Measurements from ENCODE around the gene CD22. TPM values are rescaled to one million over a fixed set of nuclear protein-coding genes. Genes with fewer than 3 reads are reported as not detected.

CD22 gene
- total and polyA plus RNA-seq, 2 of the 4 experiments (the other 2 are of a cell fraction) = 0.18 to 0.22 TPM

DNA sequence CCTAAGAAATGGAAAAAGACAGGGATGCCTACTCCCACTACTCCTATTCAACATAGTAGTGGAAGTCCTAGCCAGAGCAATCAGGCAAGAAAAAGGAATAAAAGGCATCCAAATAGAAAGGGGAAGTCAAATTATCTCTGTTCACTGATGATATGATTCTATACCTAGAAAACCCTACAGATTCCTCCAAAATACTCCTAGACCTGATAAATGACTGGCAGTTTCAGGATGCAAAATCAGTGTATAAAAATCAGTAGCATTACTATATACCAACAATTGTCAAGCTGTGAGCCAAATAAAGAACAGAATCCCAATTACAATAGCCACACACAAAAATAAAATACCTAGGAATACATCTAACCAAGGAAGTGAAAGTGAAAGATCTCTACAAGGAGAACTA is 40.5 kb downstream of the CD22 start:
- Histone ChIP-seq H2AFZ (replicated peaks; ENCODE audit: low read length, poor library complexity) (no peak overlapping the region), H2AK5ac (ENCODE audit: low read depth, low read length) (no peak overlapping the region), H2BK5ac (ENCODE audit: low read depth, low read length, poor library complexity, severe bottlenecking) (no peak overlapping the region), H3K56ac (ENCODE audit: extremely low read depth, insufficient read depth, low read length) (no peak overlapping the region), H3K4me1 (ENCODE audit: control insufficient read depth, insufficient read depth, low read length) (no peaks in the 10 kb centered on the region), H3K79me1 (ENCODE audit: low read depth in 1 of 2, low read length in 2 of 2) (no peaks in the 10 kb centered on the region), H3K9me3 (ENCODE audit: control insufficient read depth, insufficient read depth, low read length) (no peaks in the 10 kb centered on the region), H3K4me2 (ENCODE audit: low read depth, low read length) (no peak overlapping the region), H3K27ac (ENCODE audit: insufficient read depth, low read length) (no peak overlapping the region), H4K8ac (ENCODE audit: low read depth in 2 of 2, low read length in 2 of 2) (no peak overlapping the region), H4K91ac (ENCODE audit: insufficient read depth, low read depth, low read length) (no peak overlapping the region), H2BK120ac (ENCODE audit: low read depth, low read length) (no peak overlapping the region), H3K9me1 (ENCODE audit: insufficient read depth, low read length) (no peaks in the 10 kb centered on the region), H3K14ac (replicated peaks; ENCODE audit: low read depth, low read length) (no peak overlapping the region), H3K4ac (ENCODE audit: low read depth, low read length) (no peak overlapping the region), H2BK20ac (ENCODE audit: low read depth, low read length) (no peak overlapping the region), H2BK15ac (ENCODE audit: low read depth, low read length) (no peak overlapping the region), H3K9ac (ENCODE audit: low read depth, low read length) (no peak overlapping the region), H4K20me1 (ENCODE audit: insufficient read depth, low read length) (no peaks in the 10 kb centered on the region), H2AK9ac (replicated peaks; ENCODE audit: low read depth, low read length, poor library complexity) (no peak overlapping the region), H3K18ac (ENCODE audit: low read depth, low read length) (no peak overlapping the region), H3K36me3 (ENCODE audit: control insufficient read depth, insufficient read depth, low read length) (no peaks in the 10 kb centered on the region), H4K5ac (ENCODE audit: low read depth, low read length) (no peak overlapping the region), H3K4me3 (ENCODE audit: insufficient read depth, low read depth, low read length) (no peak overlapping the region), H3K23ac (ENCODE audit: low read depth, low read length) (no peak overlapping the region), H3K27me3 (ENCODE audit: control insufficient read depth, insufficient read depth, low read length) (peaks cover 1% of the 10 kb centered on the region; the same call in 1 of the 2 replicates)
- dilution Hi-C loops (cut with HindIII; ENCODE audit: low sequenced_read_pairs, unreplicated experiment) (no loop called here), in situ Hi-C loops (cut with MboI; ENCODE audit: low sequenced_read_pairs) (no loop called here), intact Hi-C loops (cut with micrococcal nuclease) (no loop called here)
- no TSS peak for BruUV-seq (replicated peaks)
- ChIA-PET POLR2A (ENCODE audit: unreplicated experiment) (no interaction called here), CTCF (no interaction called here)
- DNase-seq = no peak
- ATAC-seq (ENCODE audit: low read depth) = no peak
- TF ChIP-seq MAFK (IDR thresholded peaks at IDR 0.05; ENCODE audit: low read depth, low read length) = no peak

Data from IMR-90 (cell line).